HepG2 (cell line): ENCODE measurements around the gene CABP4. TPM values are rescaled to one million over a fixed set of nuclear protein-coding genes. Genes with fewer than 3 reads are reported as not detected.
A peak's percentile ranks its signal among the peaks of the same experiment; 100 is the strongest.

Experiments used
- ADNP ChIP-seq: sonication (generic); formaldehyde crosslinking; IDR thresholded peaks from 2 replicates; pipeline ENCODE4 v1.4.0; 2020; ENCODE audit warnings: missing genetic modification reagents
- GATAD1 ChIP-seq: IDR thresholded peaks from 2 replicates; pipeline ENCODE4 v1.6.1; 2016; ENCODE audit warnings: missing genetic modification reagents, missing compliant biosample characterization
- HIVEP1 ChIP-seq: sonication (generic); formaldehyde crosslinking; IDR thresholded peaks from 2 replicates; pipeline ENCODE4 v1.4.0; 2020; ENCODE audit warnings: mild to moderate bottlenecking, missing genetic modification reagents
- HNRNPLL ChIP-seq: fragments of 200-400 bp; formaldehyde crosslinking; IDR thresholded peaks from 2 replicates; pipeline ENCODE4 v1.6.1; 2017; ENCODE audit warnings: mild to moderate bottlenecking, low read depth, low read length; ENCODE audit not compliant: poor library complexity, severe bottlenecking
- HOXA3 ChIP-seq: sonication (generic); formaldehyde crosslinking; IDR thresholded peaks from 2 replicates; pipeline ENCODE4 v1.5.0; 2020; ENCODE audit warnings: missing genetic modification reagents
- JUND ChIP-seq: sonication (generic); formaldehyde crosslinking; IDR thresholded peaks from 2 replicates; pipeline ENCODE4 v1.8.0; 2022; ENCODE audit warnings: mild to moderate bottlenecking, missing genetic modification reagents
- LRRFIP1 ChIP-seq: sonication (generic); formaldehyde crosslinking; conservative IDR thresholded peaks from 2 replicates; pipeline ENCODE4 v1.4.0; 2020; ENCODE audit warnings: missing genetic modification reagents
- POLR2AphosphoS2 ChIP-seq: IDR thresholded peaks from 2 replicates; pipeline ENCODE4 v1.6.1; 2011; ENCODE audit warnings: low read depth, low read length, improper control_type of control experiment
- RAD51 ChIP-seq: fragments of 450-650 bp; IDR thresholded peaks from 2 replicates; pipeline ENCODE4 v1.6.1; 2016; ENCODE audit warnings: borderline replicate concordance
- SNAPC5 ChIP-seq: sonication (generic); formaldehyde crosslinking; IDR thresholded peaks from 2 replicates; pipeline ENCODE4 v1.8.1; 2023; ENCODE audit warnings: mild to moderate bottlenecking, missing genetic modification reagents, borderline replicate concordance
- TBL1XR1 ChIP-seq: fragments of 150-350 bp; IDR thresholded peaks from 2 replicates; pipeline ENCODE4 v1.6.1; 2014; ENCODE audit warnings: borderline replicate concordance, low read length; ENCODE audit not compliant: partially characterized antibody
- ZKSCAN8 ChIP-seq: IDR thresholded peaks from 2 replicates; pipeline ENCODE4 v1.6.1; 2016; ENCODE audit warnings: borderline replicate concordance, missing genetic modification reagents, missing compliant biosample characterization
- ZNF232 ChIP-seq: sonication (generic); formaldehyde crosslinking; IDR thresholded peaks from 2 replicates; pipeline ENCODE4 v1.4.0; 2020; ENCODE audit warnings: missing genetic modification reagents, borderline replicate concordance
- ZNF234 ChIP-seq: sonication (generic); formaldehyde crosslinking; conservative IDR thresholded peaks from 2 replicates; pipeline ENCODE4 v1.5.1; 2020; ENCODE audit warnings: mild to moderate bottlenecking, missing genetic modification reagents
- ZNF337 ChIP-seq: sonication (generic); formaldehyde crosslinking; IDR thresholded peaks from 2 replicates; pipeline ENCODE4 v1.5.1; 2020; ENCODE audit warnings: missing genetic modification reagents, low read depth, mild to moderate bottlenecking, borderline replicate concordance
- ZNF879 ChIP-seq: sonication (generic); formaldehyde crosslinking; IDR thresholded peaks from 2 replicates; pipeline ENCODE4 v1.8.1; 2023; ENCODE audit warnings: missing genetic modification reagents
- polyA plus RNA-seq, 8 experiments: library from polyadenylated mRNA; depleted of rRNA in 3 of 8; stranded (reverse) in 7 of 8; unstranded in 1 of 8; fragments of >200 nt; fragmentation: Illumina TruSeq in 4 of 8; extraction: Trizol in 4 of 8; gene quantifications; 2 replicates each; pipeline versions ENCODE4 v1.2.1 to v1.2.3, GENCODE V29; 2011 to 2016; ENCODE audit warnings: low read depth in 4 of 8, missing spikeins in 1 of 8, mixed read lengths in 1 of 8; ENCODE audit not compliant: insufficient read depth in 1 of 8
- total RNA-seq, 5 experiments: library from RNA; depleted of rRNA; stranded (reverse); fragments of >200 nt; fragmentation: Illumina TruSeq; extraction: Trizol; gene quantifications; 2 replicates each; pipeline ENCODE4 v1.2.3, GENCODE V29; 2016; ENCODE audit warnings: low read depth in 1 of 5
- TF ChIP-seq, protein P1 (sequence below): sonication (generic); formaldehyde crosslinking; IDR thresholded peaks from 2 replicates; pipeline ENCODE4 v1.8.1; 2022; ENCODE audit warnings: low read depth, mild to moderate bottlenecking, missing genetic modification reagents
- TF ChIP-seq, protein P2 (sequence below): sonication (generic); formaldehyde crosslinking; IDR thresholded peaks from 2 replicates; pipeline ENCODE4 v1.4.0; 2020; ENCODE audit warnings: missing genetic modification reagents
- TF ChIP-seq, protein P3 (sequence below): sonication (generic); formaldehyde crosslinking; IDR thresholded peaks from 2 replicates; pipeline ENCODE4 v1.5.0; 2020; ENCODE audit warnings: missing genetic modification reagents, mild to moderate bottlenecking, borderline replicate concordance
- TF ChIP-seq, protein P4 (sequence below): sonication (generic); formaldehyde crosslinking; IDR thresholded peaks from 2 replicates; pipeline ENCODE4 v1.5.0; 2020; ENCODE audit warnings: mild to moderate bottlenecking, missing genetic modification reagents

Gene CABP4
- total and polyA plus RNA-seq, 2 of the 13 experiments (the other 11 are each of a cell fraction or from before 2014, with no cell fraction given): not detected

GRCh38 chr11:67463680-67464410 is 8.7 kb downstream of the CABP4 start (continued):
- TF ChIP-seq, protein P1, sequence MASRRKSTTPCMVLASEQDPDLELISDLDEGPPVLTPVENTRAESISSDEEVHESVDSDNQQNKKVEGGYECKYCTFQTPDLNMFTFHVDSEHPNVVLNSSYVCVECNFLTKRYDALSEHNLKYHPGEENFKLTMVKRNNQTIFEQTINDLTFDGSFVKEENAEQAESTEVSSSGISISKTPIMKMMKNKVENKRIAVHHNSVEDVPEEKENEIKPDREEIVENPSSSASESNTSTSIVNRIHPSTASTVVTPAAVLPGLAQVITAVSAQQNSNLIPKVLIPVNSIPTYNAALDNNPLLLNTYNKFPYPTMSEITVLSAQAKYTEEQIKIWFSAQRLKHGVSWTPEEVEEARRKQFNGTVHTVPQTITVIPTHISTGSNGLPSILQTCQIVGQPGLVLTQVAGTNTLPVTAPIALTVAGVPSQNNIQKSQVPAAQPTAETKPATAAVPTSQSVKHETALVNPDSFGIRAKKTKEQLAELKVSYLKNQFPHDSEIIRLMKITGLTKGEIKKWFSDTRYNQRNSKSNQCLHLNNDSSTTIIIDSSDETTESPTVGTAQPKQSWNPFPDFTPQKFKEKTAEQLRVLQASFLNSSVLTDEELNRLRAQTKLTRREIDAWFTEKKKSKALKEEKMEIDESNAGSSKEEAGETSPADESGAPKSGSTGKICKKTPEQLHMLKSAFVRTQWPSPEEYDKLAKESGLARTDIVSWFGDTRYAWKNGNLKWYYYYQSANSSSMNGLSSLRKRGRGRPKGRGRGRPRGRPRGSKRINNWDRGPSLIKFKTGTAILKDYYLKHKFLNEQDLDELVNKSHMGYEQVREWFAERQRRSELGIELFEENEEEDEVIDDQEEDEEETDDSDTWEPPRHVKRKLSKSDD (CRISPR knock-in tag): no peak
- no peak for TF ChIP-seq RAD51
- peak; percentile 36 for TF ChIP-seq HNRNPLL
- no peak for TF ChIP-seq POLR2AphosphoS2
- no peak; the same call in 1 of the 2 replicates for TF ChIP-seq ZKSCAN8 (CRISPR knock-in tag)
- no peak for TF ChIP-seq SNAPC5 (CRISPR knock-in tag)
- TF ChIP-seq TBL1XR1: no peak
- no peak for TF ChIP-seq HOXA3 (CRISPR knock-in tag)
- no peak for TF ChIP-seq ZNF232
- no peak for TF ChIP-seq ZNF234
- no peak for TF ChIP-seq ADNP (CRISPR knock-in tag)
- TF ChIP-seq, protein P2, sequence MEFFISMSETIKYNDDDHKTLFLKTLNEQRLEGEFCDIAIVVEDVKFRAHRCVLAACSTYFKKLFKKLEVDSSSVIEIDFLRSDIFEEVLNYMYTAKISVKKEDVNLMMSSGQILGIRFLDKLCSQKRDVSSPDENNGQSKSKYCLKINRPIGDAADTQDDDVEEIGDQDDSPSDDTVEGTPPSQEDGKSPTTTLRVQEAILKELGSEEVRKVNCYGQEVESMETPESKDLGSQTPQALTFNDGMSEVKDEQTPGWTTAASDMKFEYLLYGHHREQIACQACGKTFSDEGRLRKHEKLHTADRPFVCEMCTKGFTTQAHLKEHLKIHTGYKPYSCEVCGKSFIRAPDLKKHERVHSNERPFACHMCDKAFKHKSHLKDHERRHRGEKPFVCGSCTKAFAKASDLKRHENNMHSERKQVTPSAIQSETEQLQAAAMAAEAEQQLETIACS (CRISPR knock-in tag): no peak
- TF ChIP-seq LRRFIP1 (CRISPR knock-in tag): no peak
- TF ChIP-seq, protein P3, sequence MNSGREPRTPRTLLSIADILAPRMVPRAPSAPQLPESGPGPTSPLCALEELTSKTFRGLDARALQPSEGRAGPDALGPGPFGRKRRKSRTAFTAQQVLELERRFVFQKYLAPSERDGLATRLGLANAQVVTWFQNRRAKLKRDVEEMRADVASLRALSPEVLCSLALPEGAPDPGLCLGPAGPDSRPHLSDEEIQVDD (CRISPR knock-in tag): no peak
- TF ChIP-seq, protein P4, sequence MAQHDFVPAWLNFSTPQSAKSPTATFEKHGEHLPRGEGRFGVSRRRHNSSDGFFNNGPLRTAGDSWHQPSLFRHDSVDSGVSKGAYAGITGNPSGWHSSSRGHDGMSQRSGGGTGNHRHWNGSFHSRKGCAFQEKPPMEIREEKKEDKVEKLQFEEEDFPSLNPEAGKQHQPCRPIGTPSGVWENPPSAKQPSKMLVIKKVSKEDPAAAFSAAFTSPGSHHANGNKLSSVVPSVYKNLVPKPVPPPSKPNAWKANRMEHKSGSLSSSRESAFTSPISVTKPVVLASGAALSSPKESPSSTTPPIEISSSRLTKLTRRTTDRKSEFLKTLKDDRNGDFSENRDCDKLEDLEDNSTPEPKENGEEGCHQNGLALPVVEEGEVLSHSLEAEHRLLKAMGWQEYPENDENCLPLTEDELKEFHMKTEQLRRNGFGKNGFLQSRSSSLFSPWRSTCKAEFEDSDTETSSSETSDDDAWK (CRISPR knock-in tag): no peak
- TF ChIP-seq JUND (CRISPR knock-in tag): 0 out of 2 replicates have a peak, but pooled peaks have one; percentile 61
- no peak for TF ChIP-seq ZNF337 (CRISPR knock-in tag)
- peak; percentile 48; the same call in 1 of the 2 replicates for TF ChIP-seq HIVEP1 (CRISPR knock-in tag)
- TF ChIP-seq ZNF879: no peak
- TF ChIP-seq GATAD1 (CRISPR knock-in tag): peak; percentile 77
